Heart left ventricle (tissue), 16 donors: ENCODE measurements around the gene FCN2. TPM values are rescaled to one million over a fixed set of nuclear protein-coding genes. Genes with fewer than 3 reads are reported as not detected.

Experiments used
- ATAC-seq, 4 donors: fragments of 200-7000 bp; cut with Tn5 transposase; one replicate each; pipeline ENCODE4 v1.9.1; 2020 to 2022; ENCODE audit warnings: moderate library complexity in 4 of 4, mild to moderate bottlenecking in 3 of 4, moderate number of reproducible peaks in 1 of 4
- DNase-seq, 5 donors: peaks; one replicate each; pipeline ENCODE4 v3.0.0-alpha.2; 2020
- H3K27ac ChIP-seq, 12 donors: fragments of 200-600 bp; sonication (generic) in 4 of 12; one replicate each; pipeline versions ENCODE4 v1.5.0 to v1.8.0; 2016 to 2022; ENCODE audit warnings: mild to moderate bottlenecking in 2 of 12
- H3K27me3 ChIP-seq, 9 donors: fragments of 200-600 bp; sonication (generic) in 2 of 9; one replicate each; pipeline versions ENCODE4 v1.5.1 to v1.8.0; 2016 to 2022; ENCODE audit warnings: mild to moderate bottlenecking in 3 of 9
- H3K36me3 ChIP-seq, 9 donors: fragments of 200-600 bp; sonication (generic) in 2 of 9; one replicate each; pipeline versions ENCODE4 v1.5.0 to v1.8.0; 2018 to 2022; ENCODE audit warnings: mild to moderate bottlenecking in 2 of 9
- H3K4me1 ChIP-seq, 12 donors: fragments of 200-600 bp; sonication (generic) in 4 of 12; one replicate each; pipeline versions ENCODE4 v1.5.0 to v1.8.0; 2016 to 2022; ENCODE audit warnings: mild to moderate bottlenecking in 3 of 12
- H3K4me3 ChIP-seq, 12 donors: fragments of 200-600 bp; sonication (generic) in 4 of 12; one replicate each; pipeline versions ENCODE4 v1.5.0 to v1.8.0; 2017 to 2022; ENCODE audit warnings: mild to moderate bottlenecking in 9 of 12, moderate library complexity in 4 of 12
- H3K9me3 ChIP-seq, 12 donors: fragments of 200-600 bp; sonication (generic) in 4 of 12; one replicate each; pipeline versions ENCODE4 v1.5.0 to v1.8.0; 2016 to 2022; ENCODE audit warnings: mild to moderate bottlenecking in 1 of 12
- CTCF ChIP-seq, 12 donors: fragments of 200-600 bp; sonication (generic) in 4 of 12; IDR thresholded peaks; one replicate each; pipeline versions ENCODE4 v1.5.0 to v1.8.0; 2018 to 2022; ENCODE audit warnings: antibody characterized with exemption in 12 of 12, mild to moderate bottlenecking in 5 of 12
- POLR2A ChIP-seq, 2 donors: fragments of 450-650 bp; IDR thresholded peaks; one replicate each; pipeline ENCODE4 v1.6.1; 2017; ENCODE audit warnings: antibody characterized with exemption in 2 of 2, mild to moderate bottlenecking in 2 of 2, moderate library complexity in 2 of 2
- WGBS, 4 donors: extraction: QIAGEN DNeasy Blood & Tissue Kit in 2 of 4; methylation state at CpG; one replicate each; pipeline versions ENCODE4 v1.1.5 to v1.1.7; 2013 to 2018; 5-methylcytosine and 5-hydroxymethylcytosine counted together
- intact Hi-C, 10 donors: fragments of 100-400 bp; cut with DNase I; formaldehyde crosslinking; loops; one replicate each; pipeline versions ENCODE4 v1.11.1 to v1.14.2; 2022
- long read RNA-seq, 3 donors: library from polyadenylated mRNA; unstranded; transcript quantifications; one replicate each; pipeline ENCODE4 v2.0.0, GENCODE V29; 2020 to 2021
- polyA plus RNA-seq, 2 donors: library from polyadenylated mRNA; stranded (reverse); fragments of 200-250 nt; gene quantifications; one replicate each; pipeline ENCODE4 v1.2.3, GENCODE V29; 2013
- total RNA-seq, 9 donors: library from RNA; depleted of rRNA in 2 of 9; stranded (reverse); fragments of >200 nt in 2 of 9; fragmentation: NEBNext Ultra II Directional in 3 of 9; extraction: Animal tissue kit (Norgen Biotek cat#: 25700) in 3 of 9; gene quantifications; one replicate each; pipeline versions ENCODE4 v1.1.0 to v1.2.4, GENCODE V29; 2016 to 2023
- donor health status: ischemic (EF 13 %, LVEDD 7.1; RV severe dilation, severe dysfunction).
- donor health status: healthy with polysubstance abuse.
- donor health status: DM: no; HTN: yes; CAD: no.
- donor health status: DM: no; HTN: no; CAD: no.
- donor health status: ischemic (EF 25% LVEDD 6.9; RV normal size, moderate dysfunction).
- donor health status: ischemic (EF 25% LVEDD 5.7; RV mildly dilated, moderate dysfunction).
- donor health status: healthy.
- donor health status: DM: yes; HTN: yes; CAD: no.
- donor health status: ischemic (EF 35%, LVEDD 5.7; RV mildly dilated, moderate dysfunction).
- donor health status: nonischemic (EF 11% LVEDD 7.7; RV severe dilation, severe dysfunction).
- donor health status: DM: yes; HTN: yes; CAD: no.
- donor health status: PGD.
- donor health status: ischemic (EF 29% LVEDD 5.4; RV normal size, mild dysfunction).
- donor health status: nonischemic (EF 23%, LVEDD 6.1; RV moderate dilation, normal function).

Gene FCN2
- total RNA-seq = under 1 TPM in 3 of 9 donors, not detected in 6; 0.26 to 0.67 (median 0.41) TPM
- under 1 TPM; 0.19 to 0.22 TPM for polyA plus RNA-seq
- long read RNA-seq, donor 1 = 0 reads
- long read RNA-seq, donor 2 = 0 reads
- long read RNA-seq, donor 3 = 0 reads

GRCh38 chr9:134880484-134881312 lies at the start of gene FCN2:
TSS of gene FCN2 (plus strand) at chr9:134880810. CDS start at chr9:134880822, 12 bp downstream.
- 66 to 75% (median 72%) methylated on average over 22 to 25 of the region's 25 CpGs for WGBS, 4 donors
- TF ChIP-seq POLR2A (IDR thresholded peaks at IDR 0.05) (no peak), CTCF (IDR thresholded peaks at IDR 0.05) (no peak)
- Histone ChIP-seq H3K9me3 (no peaks in the 10 kb centered on the region), H3K4me1 (peaks cover 0 to 2% (median 0%) of the 10 kb centered on the region in 12 donors), H3K4me3 (no peak within 1 kb of the TSS), H3K27me3 (no peaks in the 10 kb centered on the region), H3K36me3 (no peaks in the 10 kb centered on the region), H3K27ac (no peak within 1 kb of the TSS)
- intact Hi-C loops = no loop called here
- peak in 1 of 5 donors; percentile 26 for DNase-seq
- peak in 2 of 4 donors; percentile 9 to 53 for ATAC-seq

- Histone ChIP-seq H3K36me3 (peaks cover 0 to 51% (median 0%) of the 10 kb centered on the region in 9 donors), H3K9me3 (no peaks in the 10 kb centered on the region), H3K27me3 (no peaks in the 10 kb centered on the region), H3K4me1 (peaks cover 0 to 3% (median 0%) of the 10 kb centered on the region in 12 donors), H3K4me3 (no peak overlapping the region), H3K27ac (no peak overlapping the region)
- intact Hi-C loops = no loop called here
- WGBS, 4 donors = 85 to 92% (median 89%) methylated on average over 19 to 21 of the region's 21 CpGs
- no peak for ATAC-seq
- TF ChIP-seq POLR2A (IDR thresholded peaks at IDR 0.05) (no peak), CTCF (IDR thresholded peaks at IDR 0.05) (no peak)
- DNase-seq = peak in 1 of 5 donors; percentile 42
These were observed 49.5 kb upstream of the FCN2 start for GRCh38 chr9:134830926-134831720.

GRCh38 chr9:134832471-134832870 lies 48.1 kb upstream of the FCN2 start:
- Histone ChIP-seq H3K4me1 (peaks cover 0 to 3% (median 0%) of the 10 kb centered on the region in 12 donors), H3K9me3 (no peaks in the 10 kb centered on the region), H3K4me3 (no peak overlapping the region), H3K27me3 (no peaks in the 10 kb centered on the region), H3K36me3 (peaks cover 0 to 58% (median 0%) of the 10 kb centered on the region in 9 donors), H3K27ac (no peak overlapping the region)
- DNase-seq (peak in 1 of 5 donors; percentile 56), ATAC-seq (no peak)
- intact Hi-C loops = no loop called here
- TF ChIP-seq POLR2A (IDR thresholded peaks at IDR 0.05) (no peak), CTCF (IDR thresholded peaks at IDR 0.05) (no peak)
- WGBS, 4 donors = 95 to 97% (median 97%) methylated on average over 19 of the region's 19 CpGs
